Inflammatory macrophage treated with lipopolysaccharide for 1 hour (primary cell): ENCODE measurements around the gene IQCK.
A peak's percentile ranks its signal among the peaks of the same experiment; 100 is the strongest.
"Not testable (repeated sequence)": the region's sequence is repeated elsewhere in the genome, so short reads cannot be mapped to it uniquely, and the experiment has no call there.

Experiments used
- DNase-seq, 2 donors: peaks; one replicate each; pipeline ENCODE4 v3.0.0-alpha.2; 2020 to 2022

The IQCK gene

DNA sequence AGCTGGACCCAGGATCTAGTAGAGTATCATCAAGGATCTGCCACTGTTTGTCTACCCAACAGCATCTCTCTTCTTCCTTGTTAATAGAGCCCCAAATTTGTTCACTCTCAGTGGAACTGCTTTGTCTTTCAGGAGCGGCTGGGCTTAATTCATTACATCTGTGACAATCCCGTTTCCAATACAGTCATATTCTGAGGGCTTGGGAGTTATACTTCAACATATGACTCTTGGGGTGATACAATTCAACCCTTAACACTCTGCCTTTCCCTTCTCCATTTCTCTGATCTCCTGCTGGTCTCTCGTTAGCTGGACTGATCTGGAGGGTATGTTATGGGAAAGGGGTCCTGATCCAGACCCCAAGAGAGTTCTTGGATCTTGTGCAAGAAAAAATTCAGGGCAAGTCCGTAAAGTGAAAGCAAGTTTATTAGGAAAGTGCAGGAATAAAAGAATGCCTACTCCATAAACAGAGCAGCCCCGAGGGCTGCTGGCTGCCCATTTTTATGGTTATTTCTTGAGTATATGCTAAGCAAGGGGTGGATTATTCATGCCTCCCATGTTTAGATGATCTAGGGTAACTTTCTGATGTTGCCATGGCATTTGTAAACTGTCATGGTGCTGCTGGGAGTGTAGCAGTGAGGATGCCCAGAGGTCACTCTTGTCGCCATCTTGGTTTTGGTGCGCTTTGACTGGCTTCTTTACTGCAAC is 42.4 kb downstream of the IQCK start:
- no peak for DNase-seq

DNA sequence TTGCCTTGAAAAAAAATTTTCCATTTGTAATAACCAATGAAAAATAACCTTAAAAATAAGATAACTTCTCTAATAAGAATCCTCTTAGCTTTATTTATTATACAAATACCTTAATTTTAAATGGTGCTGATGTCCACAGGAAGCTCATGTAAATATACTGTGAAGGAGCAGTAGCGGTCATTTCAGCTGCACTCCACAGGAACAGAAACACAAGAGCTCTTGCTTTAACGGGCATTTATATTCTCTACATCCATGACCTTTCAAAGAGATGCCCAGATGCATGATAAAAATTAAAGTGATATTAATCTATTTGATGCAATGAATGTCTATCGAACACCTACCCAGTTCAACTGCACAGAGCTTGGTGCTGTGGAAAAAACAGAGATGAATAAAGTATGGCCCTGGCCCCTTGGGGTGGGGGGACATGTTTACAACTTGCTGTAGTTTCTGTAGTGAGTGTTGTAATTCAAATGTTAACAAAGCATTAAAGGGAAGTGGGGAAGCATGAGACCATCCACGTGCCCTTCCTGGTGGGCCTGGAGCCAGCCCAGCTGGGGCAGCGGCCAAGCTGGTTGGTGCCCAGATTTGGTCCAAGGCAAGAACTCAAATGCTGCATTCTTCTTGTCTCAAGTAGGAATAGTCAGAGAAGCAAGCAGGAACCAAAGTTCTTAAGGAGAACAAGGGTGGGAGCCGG is 47.9 kb downstream of the IQCK start:
- peak; percentile 27 to 42 for DNase-seq

DNA sequence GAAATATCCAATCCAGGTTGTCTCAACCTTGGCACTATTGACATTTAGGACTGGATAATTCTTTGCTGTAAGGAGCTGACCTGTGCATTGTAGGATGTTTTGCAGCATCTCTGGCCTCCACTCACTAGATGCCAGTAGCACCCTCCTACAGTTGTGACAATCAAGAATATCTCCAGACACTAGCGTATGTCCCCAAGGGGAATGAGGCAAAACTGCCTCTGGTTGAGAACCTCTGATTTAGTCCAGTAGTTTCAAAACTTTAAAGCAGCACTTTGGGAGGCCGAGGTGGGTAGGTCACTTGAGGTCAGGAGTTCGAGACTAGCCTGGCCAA is 48.4 kb downstream of the IQCK start:
- no peak for DNase-seq

DNA sequence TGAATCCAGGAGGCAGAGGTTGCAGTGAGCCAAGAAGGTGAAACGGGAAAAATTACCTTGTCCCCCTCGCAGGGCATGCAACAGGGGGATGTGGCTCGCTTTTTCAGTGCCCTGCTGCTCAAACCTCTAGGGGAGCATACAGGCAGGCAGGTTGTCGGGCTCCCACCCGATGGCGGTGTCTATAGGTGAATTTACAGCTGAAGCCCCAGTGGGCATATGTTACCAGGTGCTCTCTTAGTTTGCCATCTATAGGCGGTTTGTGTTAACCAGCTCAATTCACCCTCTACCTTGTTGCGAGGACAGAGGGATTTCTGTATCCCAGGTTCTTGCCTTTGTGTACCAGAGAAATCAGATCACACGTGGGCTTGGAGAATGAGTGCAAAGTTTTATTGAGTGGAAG is 48.9 kb downstream of the IQCK start:
- DNase-seq = no peak

DNA sequence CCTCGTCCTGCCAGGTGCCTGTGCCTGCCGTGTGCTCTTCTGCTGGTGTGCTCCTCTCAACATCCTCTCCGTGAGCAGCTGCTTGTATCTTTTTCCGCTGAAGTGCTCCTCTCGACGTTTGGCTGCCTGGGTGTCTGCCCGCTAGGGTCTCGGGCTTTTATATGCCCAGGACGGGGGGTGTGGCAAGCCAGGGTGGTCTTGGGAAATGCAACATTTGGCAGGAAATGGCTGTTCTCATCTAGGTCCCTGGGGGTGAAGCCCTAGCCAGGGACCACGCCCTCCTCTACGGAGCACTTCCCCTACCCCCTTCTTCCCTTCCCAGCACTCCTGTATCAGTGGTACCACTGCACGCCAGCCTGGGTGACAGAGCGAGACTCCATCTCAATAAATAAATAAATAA is 49.4 kb downstream of the IQCK start:
- no peak for DNase-seq

DNA sequence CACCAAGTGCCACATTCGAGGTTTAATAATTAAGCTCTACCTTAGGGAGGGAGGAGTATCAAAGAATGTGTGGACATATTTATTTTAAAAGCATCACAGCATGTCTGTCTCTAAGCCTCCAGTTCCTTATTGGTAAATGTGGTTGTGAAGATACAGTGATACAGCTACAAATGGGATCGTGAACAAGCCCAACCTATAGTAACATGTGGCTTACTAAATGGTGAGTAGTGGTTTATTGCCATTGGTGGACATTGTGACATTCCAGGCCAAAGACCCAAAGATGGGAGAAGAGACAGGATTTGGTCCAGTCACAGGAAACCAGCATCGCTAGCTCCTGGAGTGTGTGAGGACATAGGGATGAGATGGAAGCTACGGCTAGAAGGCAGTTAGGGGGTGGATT is 51.2 kb downstream of the IQCK start:
- no peak for DNase-seq

DNA sequence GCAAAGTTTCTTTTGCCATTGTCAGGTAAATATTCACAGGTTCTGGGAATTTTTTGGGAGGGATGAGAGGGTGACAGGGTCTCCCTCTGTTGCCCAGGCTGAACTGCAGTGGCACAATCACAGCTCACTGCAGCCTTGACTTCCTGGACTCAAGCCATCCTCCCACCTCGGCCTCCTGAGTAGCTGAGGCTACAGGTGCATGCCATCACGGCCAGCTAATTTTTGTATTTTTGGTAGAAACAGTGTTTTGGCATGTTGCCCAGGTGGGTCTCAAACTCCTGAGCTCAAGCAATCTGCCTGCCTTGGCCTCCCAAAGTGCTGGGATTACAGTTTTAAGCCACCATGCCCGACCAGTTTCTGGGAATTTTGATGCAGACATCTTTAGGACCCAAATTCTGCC is 53.0 kb downstream of the IQCK start:
- no peak for DNase-seq

DNA sequence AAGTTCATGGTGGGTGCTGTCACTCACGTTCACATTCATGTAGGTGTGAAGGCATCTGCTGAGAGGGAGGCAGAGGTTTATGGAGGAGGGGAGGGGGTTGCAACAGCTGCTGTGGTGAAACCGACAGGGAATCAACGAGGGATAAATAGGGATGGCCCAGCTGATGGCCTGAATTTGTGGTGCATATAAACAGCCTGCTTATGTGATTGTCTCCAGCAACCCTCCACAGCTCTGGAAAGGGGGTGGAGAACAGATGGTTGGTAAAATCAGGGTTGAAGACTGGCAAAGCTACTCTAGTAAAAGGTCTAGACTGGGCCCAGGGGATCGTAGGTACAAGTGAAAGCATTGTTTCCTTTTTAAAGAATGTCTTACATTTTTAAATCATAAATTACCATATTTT is 53.7 kb downstream of the IQCK start:
- no peak for DNase-seq

DNA sequence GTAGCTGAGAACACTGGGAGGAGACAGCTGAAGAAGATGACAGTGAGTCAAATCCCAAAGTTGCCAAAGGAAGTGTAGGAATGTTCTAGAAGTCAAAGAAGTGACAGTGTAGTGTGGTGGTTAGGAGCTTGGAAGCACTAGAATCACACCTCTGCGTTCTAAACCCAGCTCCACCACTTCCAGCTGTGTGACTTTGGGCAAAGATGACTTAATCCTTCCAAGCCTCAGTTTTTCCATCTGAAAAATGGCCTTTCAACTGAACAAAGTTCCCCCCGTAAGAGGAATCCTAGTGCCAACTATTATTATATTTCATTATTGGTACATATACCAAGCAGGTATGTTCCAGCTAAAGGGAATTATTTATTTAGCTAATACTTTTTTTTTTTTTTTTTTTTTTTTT is 56.0 kb downstream of the IQCK start:
- no peak for DNase-seq

DNA sequence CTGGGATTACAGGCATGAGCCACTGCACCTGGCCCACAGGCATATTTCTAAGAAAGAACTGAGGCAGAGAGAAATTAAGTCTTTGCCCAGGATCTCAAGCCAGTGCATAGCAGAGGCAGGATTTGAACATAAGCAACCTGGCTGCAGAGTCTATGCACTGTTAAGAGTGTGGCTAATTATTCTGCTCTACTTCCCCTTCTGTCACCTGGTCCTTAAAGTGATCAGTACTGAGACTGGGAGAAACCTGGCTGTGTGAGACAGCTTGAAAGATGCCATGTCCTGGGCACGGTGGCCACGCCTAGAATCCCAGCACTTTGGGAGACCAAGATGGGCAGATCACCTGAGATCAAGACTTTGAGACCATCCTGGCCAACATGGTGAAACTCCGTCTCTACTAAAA is 58.1 kb downstream of the IQCK start:
- DNase-seq = no peak

DNA sequence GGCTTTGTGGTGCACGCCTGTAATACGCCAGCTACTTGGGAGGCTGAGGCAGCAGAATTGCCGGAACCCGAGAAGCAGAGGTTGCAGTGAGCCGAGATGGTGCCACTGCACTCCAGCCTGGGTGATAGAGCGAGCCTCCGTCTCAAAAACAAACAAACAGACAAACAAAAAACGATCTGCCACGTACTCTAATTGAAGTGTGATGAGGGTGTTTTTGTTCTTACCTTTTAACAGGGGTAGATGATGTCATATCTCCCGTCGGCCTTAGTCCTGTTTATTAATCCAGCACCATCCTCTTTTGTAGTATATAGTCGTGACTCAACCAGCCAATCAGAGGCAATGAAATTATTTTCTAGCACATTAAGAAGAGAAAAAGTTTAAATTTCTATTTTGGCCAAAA is 58.5 kb downstream of the IQCK start:
- no peak for DNase-seq

DNA sequence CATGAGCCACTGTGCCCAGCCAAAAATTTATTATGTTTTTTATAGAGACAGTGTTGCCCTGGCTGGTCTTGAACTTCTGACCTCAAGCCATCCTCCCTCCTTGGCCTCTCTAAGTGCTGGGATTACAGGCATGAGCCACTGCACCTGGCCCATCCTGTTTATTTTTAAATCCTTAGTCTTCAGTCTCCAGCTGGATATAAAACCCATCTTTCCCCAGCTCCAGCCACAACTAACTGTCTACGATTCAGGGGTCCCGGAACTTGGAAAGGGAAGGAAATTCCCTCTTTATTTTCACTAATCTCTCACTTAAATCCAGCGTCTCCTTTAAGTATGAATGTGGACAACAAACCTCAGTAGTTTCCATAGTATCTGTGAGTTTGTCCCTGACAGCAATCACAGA is 62.2 kb downstream of the IQCK start:
- no peak for DNase-seq

DNA sequence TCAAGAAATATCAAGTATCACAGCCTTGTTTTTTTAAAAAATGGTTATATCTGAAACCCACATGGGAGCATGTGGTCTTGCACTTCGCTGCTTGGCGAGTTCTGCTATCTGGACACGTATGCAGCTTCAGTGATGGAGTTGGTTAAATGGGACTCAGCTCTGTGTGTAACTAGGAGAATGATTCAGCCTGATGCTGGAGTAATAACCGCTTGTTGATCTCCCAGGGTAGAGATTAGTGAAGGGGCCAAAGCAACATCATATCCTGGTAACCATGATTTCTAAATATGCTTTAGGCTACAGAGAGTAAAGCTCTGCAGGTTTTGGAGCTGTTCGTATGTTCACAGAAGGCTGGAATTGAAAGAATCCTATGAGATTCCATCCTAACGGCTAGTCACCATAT is 63.2 kb downstream of the IQCK start:
- DNase-seq = no peak

DNA sequence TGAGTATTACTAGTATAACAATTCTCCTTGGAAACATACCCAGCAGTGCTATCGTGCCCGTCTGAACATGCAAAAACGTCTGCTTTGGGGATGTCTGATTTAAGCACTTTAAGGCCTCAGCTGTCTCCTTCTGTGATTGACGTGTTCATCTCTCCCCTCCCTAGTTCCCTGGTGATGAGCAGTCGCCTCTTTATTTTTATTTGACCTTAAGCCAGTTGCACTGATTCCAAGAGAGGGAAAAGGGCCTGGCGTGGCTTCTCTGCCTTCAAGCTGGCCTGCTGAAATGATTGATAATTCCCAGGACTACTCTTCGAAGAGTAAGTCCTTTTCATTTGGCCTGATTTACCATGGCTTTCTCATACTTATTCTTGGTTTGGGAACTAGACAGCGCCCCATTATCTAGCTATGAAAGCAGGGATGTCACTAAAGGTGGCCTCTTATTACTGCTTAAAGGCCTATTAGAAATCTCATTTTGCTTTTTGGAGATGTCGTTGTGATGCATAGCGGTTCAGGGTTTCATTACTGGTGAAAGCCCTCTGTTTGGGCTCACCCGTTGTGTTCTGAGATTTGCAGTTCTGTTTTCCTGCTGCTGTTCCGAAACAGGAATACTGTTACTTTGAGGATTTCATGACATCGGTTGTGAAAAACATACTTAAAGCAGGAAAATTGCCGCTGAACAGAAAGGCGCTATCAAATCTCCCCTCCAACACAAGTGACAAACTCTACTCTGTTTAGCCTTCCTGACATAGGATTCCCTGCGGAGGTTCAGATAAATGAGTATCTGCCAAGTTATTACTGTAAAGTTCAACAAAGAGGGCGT is 65.5 kb downstream of the IQCK start:
- DNase-seq = no peak

DNA sequence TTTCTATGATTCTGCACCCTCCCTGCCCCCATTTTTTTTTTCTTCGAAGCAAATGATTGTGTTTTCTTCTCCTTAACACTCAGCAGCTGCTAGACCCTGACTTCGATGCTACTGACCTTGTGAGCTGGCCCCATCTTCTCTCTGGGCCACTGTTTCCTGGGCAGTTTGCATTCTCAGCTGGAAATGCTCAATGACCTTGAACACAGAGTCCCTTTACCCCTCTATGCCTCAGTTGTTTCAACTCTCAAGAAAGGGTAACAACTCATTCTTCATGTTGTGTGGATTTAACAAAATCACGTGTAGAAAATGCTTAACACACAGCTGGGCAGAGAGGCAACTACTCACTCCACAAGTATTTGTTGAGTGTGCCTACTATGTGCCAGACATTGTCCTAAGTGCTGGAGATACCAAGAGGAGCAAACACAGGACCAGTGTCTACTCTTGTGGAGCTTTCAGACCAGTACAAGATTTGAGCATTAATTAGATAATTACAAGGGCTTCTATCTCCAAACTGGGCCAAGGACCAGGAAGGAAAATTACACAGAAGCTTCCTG is 66.2 kb downstream of the IQCK start:
- DNase-seq = no peak

DNA sequence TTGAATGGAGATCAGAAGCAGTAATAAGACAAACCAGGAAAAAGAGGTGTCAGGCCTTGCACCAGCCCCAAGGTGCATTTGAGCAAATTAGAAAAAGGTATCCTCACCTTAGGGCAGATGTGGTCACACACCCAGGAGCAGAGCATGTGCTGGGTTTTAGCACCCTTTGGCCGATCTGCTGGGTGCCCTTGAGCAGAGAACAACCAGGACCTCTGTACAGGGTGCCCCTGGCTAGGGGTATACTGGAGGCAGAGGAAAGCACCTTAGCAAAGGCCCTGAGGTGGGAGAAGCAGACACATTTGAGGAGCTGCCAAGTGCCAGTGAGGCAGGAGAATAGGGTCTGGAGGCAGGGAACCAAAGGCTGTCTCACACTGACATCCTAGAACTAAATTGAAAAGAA is 67.0 kb downstream of the IQCK start:
- DNase-seq = no peak

DNA sequence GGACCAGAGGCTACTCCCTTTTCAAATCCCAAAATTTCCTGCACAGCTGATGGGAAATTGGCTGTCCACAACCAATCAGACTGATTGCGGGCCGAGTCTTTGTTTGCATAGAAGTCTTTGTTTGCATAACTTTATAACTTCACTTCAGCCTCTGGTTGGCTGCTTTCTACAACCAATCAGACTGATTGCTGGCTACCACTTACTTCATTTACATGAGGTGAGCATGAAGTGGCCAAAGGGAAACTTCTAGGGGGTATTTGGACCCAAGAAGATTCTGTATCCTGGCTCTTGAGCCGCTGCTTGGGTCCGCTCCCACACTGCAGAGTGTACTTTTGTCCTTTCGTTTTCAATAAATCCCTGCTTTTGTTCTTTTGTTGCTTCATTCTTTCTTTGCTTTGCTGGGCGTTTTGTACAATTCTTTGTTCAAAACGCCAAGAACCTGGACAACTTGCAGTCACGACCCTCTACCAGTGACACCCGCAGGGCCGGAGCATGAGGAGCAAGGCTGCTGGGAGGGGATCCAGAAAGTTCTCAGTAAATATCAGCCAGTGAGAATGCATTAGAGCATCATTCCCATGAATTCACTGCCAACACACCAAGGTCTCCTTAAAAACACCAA is 67.5 kb downstream of the IQCK start:
- DNase-seq = no peak

DNA sequence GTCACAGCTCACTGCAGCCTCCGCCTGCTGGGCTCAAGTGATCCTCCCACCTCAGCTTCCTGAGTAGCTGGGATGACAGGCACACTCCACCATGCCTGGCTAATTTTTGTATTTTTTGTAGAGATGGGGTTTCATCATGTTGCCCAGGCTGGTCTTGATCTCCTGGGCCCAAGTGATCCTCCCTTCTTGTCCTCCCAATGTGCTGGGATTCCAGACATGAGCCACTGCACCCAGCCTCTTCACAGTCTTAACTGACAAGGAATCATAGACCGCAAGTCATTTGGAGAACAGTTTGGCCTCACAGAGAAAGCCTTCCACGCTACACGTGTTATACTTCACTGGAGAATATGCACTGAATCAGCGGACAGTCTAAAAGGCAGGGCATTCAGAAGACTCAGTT is 83.3 kb downstream of the IQCK start:
- not testable (repeated sequence) for DNase-seq

DNA sequence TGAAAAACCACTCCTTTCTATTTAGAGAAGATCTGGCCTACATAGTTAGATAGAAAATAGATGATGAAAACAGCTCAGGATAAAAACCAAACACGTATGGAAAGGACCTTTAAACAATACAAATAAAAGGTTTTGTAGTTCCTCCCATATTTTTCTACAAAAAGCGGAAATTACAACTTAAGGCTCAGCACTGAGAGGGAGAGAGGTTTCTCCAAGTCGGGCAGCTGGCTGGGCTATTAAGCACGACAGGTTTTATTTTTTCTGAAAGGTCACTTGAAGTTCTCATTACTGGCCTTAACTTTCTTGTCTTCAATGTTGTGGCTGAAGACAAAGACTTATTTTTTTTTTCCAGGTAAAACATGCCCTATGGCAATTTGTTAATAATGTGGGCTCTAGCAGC is 83.8 kb downstream of the IQCK start:
- DNase-seq = not testable (repeated sequence)

DNA sequence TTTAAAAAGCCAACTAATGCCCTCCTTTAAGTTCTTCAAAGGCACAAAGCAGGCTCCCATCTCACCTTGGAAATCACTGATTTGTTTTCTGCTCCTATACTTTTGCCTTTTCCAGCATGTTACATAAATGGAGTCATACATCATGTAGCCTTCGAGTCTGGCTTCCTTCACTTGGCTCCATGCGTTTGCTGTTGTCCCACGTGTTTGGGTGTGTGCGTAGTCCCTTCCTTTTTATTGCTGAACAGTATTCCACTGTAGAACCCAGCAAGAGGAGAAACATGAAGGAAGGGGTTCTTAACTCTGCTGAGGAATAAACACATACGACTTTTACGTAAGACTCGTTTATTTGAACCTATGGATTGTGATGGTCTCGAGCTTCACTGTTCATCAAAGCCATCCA is 84.5 kb downstream of the IQCK start:
- no peak for DNase-seq

DNA sequence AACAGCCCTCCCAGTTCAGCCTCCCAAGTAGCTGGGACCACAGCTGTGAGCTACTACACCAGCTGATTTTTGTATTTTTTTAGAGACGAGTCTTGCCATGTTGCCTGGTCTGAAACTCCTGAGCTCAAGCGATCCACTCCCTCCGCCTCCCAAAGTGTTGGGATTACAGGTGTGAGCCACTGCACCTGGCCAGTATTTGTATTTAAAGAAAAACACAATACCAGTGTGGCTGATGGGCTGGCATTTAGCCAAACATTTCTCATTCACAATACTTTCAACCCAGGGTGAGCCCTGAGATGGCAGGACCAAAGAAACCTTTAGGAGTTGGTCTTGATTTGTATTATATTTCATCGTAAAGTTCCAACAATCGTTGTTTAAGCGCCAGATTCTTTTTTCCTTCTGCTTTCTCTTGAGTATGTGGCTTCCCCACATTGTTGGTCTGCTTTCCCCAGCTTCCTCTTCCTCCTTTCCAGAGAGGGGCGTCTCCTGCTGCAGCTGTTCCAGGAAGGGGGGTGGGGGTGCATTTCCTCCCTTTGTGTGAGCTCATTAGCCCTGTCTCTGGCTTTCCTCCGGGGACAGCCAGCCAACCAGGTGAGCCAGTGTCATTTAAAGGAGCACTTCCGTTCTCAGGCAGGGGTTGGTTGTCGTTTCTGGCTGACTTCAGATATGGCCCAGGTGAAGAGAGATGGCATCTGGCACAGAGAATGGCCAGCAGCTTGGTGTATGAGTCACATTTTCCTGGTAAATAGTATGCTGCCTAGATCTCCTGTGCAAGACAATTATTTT is 86.7 kb downstream of the IQCK start:
- DNase-seq = peak; percentile 48 to 63

DNA sequence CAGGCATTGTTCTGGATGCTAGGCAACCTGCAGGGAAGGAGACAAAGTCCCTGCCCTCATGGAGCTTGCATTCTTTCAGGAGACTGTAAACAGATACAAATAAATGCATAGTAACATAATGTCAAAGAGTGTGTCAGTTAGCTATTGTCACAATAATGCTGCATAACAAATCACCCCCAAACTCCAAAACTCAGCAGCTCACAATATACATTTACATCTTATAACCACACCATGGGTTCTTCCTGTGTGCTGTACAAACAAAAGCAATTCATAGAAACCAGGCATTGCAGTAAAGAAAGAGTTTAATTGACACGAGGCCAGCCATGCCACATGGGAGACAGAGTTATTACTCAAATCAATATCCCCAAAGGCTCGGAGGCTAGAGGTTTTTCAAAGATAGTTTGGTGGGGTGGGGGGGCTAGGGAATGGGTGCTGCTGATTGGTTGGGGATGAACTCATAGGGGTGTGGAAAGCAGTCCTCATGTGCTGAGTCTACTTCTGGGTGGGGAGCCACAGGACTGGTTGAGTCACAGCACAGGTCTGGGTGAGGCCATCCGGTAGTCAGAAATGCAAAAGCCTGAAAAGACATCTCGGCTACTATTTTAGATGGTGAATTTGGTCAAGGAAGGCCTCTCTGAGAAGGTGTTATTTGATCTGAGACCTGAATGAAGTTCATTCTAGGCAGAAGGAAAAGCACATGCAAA is 87.5 kb downstream of the IQCK start:
- DNase-seq = no peak
